ENCODE data around the gene ANAPC10.
"Not testable (repeated sequence)": the region's sequence is repeated elsewhere in the genome, so short reads cannot be mapped to it uniquely, and the experiment has no call there.

ANAPC10 gene

GRCh38 chr4:145012841-145013240 is 85.2 kb downstream of the ANAPC10 start:
- no peak overlapping the region for H3K4me3 ChIP-seq (ENCODE audit: low read length)
- DNase-seq (ENCODE audit: low read depth) = peak; percentile 9
- TF ChIP-seq CTCF (conservative IDR thresholded peaks at IDR 0.05; ENCODE audit: low read depth, low read length) = no peak

GRCh38 chr4:145011636-145012035 is 86.4 kb downstream of the ANAPC10 start:
- no peak overlapping the region for H3K4me3 ChIP-seq (ENCODE audit: low read length)
- no peak for TF ChIP-seq CTCF (conservative IDR thresholded peaks at IDR 0.05; ENCODE audit: low read depth, low read length)
- DNase-seq (ENCODE audit: low read depth) = no peak

GRCh38 chr4:145010315-145010714 is 87.7 kb downstream of the ANAPC10 start:
- not testable (repeated sequence) for H3K4me3 ChIP-seq (ENCODE audit: low read length); DNase-seq (ENCODE audit: low read depth)

DNA sequence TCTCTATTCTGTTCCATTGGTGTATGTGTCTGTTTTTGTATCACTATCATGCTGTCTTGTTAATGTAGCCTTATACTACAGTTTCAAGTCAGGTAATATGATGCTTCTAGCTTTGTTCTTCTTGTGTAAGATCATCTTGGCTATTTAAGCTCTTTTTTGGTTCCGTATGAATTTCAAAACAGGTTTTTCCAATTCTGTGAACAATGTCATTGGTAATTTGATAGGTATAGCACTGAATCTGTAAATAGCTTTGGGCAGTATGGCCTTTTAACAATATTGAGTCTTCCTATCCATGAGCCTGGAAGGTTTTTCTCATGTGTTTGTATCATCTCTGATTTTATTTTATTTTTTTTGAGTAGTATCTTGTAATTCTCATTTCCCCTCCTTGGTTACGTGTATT is 94.3 kb downstream of the ANAPC10 start:
- no peak overlapping the region for H3K4me3 ChIP-seq (ENCODE audit: low read length)
- TF ChIP-seq CTCF (conservative IDR thresholded peaks at IDR 0.05; ENCODE audit: low read depth, low read length) = no peak
- DNase-seq (ENCODE audit: low read depth) = no peak

GRCh38 chr4:145001635-145002034 is 96.4 kb downstream of the ANAPC10 start:
- no peak for TF ChIP-seq CTCF (conservative IDR thresholded peaks at IDR 0.05; ENCODE audit: low read depth, low read length)
- H3K4me3 ChIP-seq (ENCODE audit: low read length) = no peak overlapping the region
- DNase-seq (ENCODE audit: low read depth) = no peak

GRCh38 chr4:145000656-145001055 is 97.3 kb downstream of the ANAPC10 start:
- not testable (repeated sequence) for DNase-seq (ENCODE audit: low read depth); H3K4me3 ChIP-seq (ENCODE audit: low read length)

GRCh38 chr4:144989306-144989705 is 108.7 kb downstream of the ANAPC10 start:
- no peak for TF ChIP-seq CTCF (conservative IDR thresholded peaks at IDR 0.05; ENCODE audit: low read depth, low read length)
- DNase-seq (ENCODE audit: low read depth) = no peak
- H3K4me3 ChIP-seq (ENCODE audit: low read length) = no peak overlapping the region

DNA sequence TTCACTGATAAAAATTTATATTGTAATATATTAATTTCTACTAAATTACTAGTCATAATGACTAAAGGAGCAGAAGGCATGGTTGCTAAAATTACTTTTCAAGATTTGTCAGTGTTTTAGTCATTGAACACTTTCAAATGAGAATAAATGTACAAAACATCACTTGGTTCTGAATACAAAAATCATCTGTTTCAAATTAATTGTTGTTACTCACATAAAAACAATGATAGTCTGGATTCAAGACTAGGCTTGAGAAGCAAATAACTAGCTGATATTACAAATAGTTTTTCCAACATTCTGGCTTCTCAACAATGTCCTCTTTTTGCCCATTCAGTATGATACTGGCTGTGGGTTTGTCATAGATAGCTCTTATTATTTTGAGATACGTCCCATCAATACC is 112.5 kb downstream of the ANAPC10 start:
- no peak for TF ChIP-seq CTCF (conservative IDR thresholded peaks at IDR 0.05; ENCODE audit: low read depth, low read length)
- no peak overlapping the region for H3K4me3 ChIP-seq (ENCODE audit: low read length)
- DNase-seq (ENCODE audit: low read depth) = no peak
